ENCODE data around the gene HOXA11.

HOXA11 gene

DNA sequence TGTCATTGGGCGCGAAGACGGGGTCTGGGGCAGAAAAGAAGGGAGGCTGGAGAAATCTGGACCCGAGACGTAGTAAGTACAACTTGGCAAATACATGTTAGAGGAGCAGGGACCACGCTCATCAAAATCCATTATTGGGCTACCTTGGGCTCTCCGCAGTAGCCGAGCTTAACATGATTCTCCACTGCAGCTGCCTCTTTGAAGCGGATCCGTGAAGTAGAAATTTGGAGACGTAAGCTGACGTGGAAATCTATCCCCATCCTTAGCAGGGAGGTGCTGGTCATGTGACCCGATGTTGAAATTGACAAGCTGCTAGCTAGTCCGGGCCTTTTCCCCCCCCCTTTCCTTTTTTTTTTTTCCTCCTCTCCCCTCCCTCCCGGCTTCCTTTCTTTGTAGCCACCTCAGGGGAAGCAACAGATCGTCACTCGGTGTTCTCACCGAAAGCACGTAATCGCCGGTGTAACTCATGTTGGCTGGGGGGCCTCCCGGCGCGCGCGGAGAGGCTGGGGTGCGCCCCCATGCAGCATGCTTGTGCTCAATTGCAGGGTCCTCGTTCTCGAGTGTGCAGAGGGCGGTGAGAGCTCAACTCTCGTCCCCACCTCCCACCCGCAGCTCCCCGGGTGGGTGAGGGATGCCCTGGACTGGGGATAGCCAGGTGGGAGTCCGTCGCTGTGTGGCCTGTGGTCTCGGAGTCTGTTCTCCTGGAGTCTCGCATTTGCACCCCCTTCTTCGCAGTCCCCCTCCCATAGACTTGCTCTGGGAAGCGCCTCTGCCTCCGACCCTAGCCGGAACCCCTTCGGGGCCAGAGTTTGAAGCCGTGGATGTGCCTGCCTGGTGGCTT, at the start of gene HOXA11:
HOXA11 (minus strand) TSS at position 220 of the 841 bp plus-strand sequence; CDS start at position 132, 88 bp downstream.
- TF ChIP-seq, protein P1, sequence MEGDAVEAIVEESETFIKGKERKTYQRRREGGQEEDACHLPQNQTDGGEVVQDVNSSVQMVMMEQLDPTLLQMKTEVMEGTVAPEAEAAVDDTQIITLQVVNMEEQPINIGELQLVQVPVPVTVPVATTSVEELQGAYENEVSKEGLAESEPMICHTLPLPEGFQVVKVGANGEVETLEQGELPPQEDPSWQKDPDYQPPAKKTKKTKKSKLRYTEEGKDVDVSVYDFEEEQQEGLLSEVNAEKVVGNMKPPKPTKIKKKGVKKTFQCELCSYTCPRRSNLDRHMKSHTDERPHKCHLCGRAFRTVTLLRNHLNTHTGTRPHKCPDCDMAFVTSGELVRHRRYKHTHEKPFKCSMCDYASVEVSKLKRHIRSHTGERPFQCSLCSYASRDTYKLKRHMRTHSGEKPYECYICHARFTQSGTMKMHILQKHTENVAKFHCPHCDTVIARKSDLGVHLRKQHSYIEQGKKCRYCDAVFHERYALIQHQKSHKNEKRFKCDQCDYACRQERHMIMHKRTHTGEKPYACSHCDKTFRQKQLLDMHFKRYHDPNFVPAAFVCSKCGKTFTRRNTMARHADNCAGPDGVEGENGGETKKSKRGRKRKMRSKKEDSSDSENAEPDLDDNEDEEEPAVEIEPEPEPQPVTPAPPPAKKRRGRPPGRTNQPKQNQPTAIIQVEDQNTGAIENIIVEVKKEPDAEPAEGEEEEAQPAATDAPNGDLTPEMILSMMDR (IDR thresholded peaks at IDR 0.05) = no peak

- TF ChIP-seq, protein P1 (IDR thresholded peaks at IDR 0.05) = no peak
Measured at GRCh38 chr7:27229448-27229847, 44.4 kb upstream of the HOXA11 start.

GRCh38 chr7:27224983-27225934, 40.2 kb upstream of the HOXA11 start:
- TF ChIP-seq, protein P1 (IDR thresholded peaks at IDR 0.05) = no peak

DNA sequence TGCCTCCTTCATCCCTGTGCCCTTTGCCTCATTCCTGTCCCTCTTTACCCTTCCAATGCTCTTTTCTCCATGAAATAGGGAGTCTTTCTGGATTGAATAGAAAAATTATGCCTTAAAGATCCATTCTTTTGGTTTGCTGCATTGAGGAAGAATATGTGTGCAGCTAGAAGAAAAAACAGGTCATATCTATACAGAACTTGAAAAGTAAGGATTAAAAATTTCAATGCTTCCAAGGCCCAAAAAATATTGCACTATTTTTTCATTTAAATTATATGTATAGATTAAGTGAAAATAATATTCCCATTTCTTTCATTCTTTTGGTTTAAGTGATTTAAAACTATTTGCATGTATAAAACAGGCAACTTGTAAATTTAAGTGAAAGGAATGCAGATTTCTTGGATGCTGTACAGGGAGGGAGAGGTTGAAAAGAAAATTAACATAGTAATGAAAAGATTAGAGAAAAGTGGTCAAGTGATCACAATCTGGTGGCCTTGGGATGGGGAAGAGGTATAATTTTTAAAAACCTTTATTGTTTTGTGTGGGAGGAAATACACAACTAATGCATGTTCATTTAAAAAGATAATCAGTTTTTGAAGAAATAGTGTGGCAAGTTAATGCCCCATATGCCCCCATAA, 39.0 kb upstream of the HOXA11 start:
- TF ChIP-seq, protein P1 (IDR thresholded peaks at IDR 0.05) = no peak

GRCh38 chr7:27221201-27221797, 36.3 kb upstream of the HOXA11 start:
- TF ChIP-seq, protein P1 (IDR thresholded peaks at IDR 0.05) = no peak

- TF ChIP-seq, protein P1 (IDR thresholded peaks at IDR 0.05) = no peak
Measured at GRCh38 chr7:27220440-27220955, 35.5 kb upstream of the HOXA11 start.

Data from LNCAP (cell line).